22Rv1 (cell line): ENCODE data around the gene PTPRD.

ENCODE experiments used
- CTCF ChIP-seq: fragments of 450-650 bp; IDR thresholded peaks from 2 replicates; pipeline ENCODE4 v1.5.1; 2017; ENCODE audit warnings: mild to moderate bottlenecking
- ZFX ChIP-seq: fragments of 450-650 bp; IDR thresholded peaks from 2 replicates; pipeline ENCODE4 v1.6.1; 2017; ENCODE audit warnings: antibody characterized with exemption, borderline replicate concordance

GRCh38 chr9:8780386-8780785 lies 1832.4 kb downstream of the PTPRD start:
- TF ChIP-seq CTCF = no peak
- no peak for TF ChIP-seq ZFX
